ENCODE data around the gene CERT1. TPM values are rescaled to one million over a fixed set of nuclear protein-coding genes. Genes with fewer than 3 reads are reported as not detected.
"Not testable (repeated sequence)": the region's sequence is repeated elsewhere in the genome, so short reads cannot be mapped to it uniquely, and the experiment has no call there.

Gene CERT1
- polyA plus RNA-seq (2012; ENCODE audit: low read depth, missing spikeins): 14.3 TPM

GRCh38 chr5:75511435-75512382 is at the start of gene CERT1, which contains the start of gene POLK:
Gene CERT1, minus strand, starts transcription at chr5:75511629. Its CDS starts 422 bp downstream, at chr5:75511207.
Gene POLK, plus strand, starts transcription at chr5:75511891.
- FAIRE-seq (peak; percentile 98), DNase-seq (ENCODE audit: insufficient read length, low spot score) (peak; percentile 82)
- TF ChIP-seq POLR2A (IDR thresholded peaks at IDR 0.05; ENCODE audit: low read depth, low read length) (peak; percentile 57), TAF1 (IDR thresholded peaks at IDR 0.05; ENCODE audit: low read depth, low read length) (peak; percentile 77), POLR2AphosphoS5 (IDR thresholded peaks at IDR 0.05; ENCODE audit: low read depth, low read length) (peak; percentile 65; the same call in 1 of the 2 replicates), SPI1 (IDR thresholded peaks at IDR 0.05; ENCODE audit: low read depth, low read length) (no peak; the same call in 1 of the 2 replicates), POU2F2 (IDR thresholded peaks at IDR 0.05; ENCODE audit: low read depth, low read length) (peak; percentile 68), PAX5 (IDR thresholded peaks at IDR 0.05; ENCODE audit: insufficient read depth, low read length, severe bottlenecking) (peak; percentile 7)

GRCh38 chr5:75560655-75561054 is 49.2 kb upstream of the CERT1 start:
- not testable (repeated sequence) for FAIRE-seq; DNase-seq (ENCODE audit: insufficient read length, low spot score)

- TF ChIP-seq POLR2A (IDR thresholded peaks at IDR 0.05; ENCODE audit: low read depth, low read length) (no peak), TAF1 (IDR thresholded peaks at IDR 0.05; ENCODE audit: low read depth, low read length) (no peak), POLR2AphosphoS5 (IDR thresholded peaks at IDR 0.05; ENCODE audit: low read depth, low read length) (no peak), POU2F2 (IDR thresholded peaks at IDR 0.05; ENCODE audit: low read depth, low read length) (no peak), PAX5 (IDR thresholded peaks at IDR 0.05; ENCODE audit: insufficient read depth, low read length, severe bottlenecking) (no peak), SPI1 (IDR thresholded peaks at IDR 0.05; ENCODE audit: low read depth, low read length) (no peak)
- DNase-seq (ENCODE audit: insufficient read length, low spot score) (no peak), FAIRE-seq (no peak)
Observed at GRCh38 chr5:75558981-75559632, 47.7 kb upstream of the CERT1 start.

- no peak for FAIRE-seq
- TF ChIP-seq PAX5 (IDR thresholded peaks at IDR 0.05; ENCODE audit: insufficient read depth, low read length, severe bottlenecking) (no peak), POU2F2 (IDR thresholded peaks at IDR 0.05; ENCODE audit: low read depth, low read length) (no peak), TAF1 (IDR thresholded peaks at IDR 0.05; ENCODE audit: low read depth, low read length) (no peak), SPI1 (IDR thresholded peaks at IDR 0.05; ENCODE audit: low read depth, low read length) (no peak), POLR2AphosphoS5 (IDR thresholded peaks at IDR 0.05; ENCODE audit: low read depth, low read length) (no peak), POLR2A (IDR thresholded peaks at IDR 0.05; ENCODE audit: low read depth, low read length) (no peak)
- no peak for DNase-seq (ENCODE audit: insufficient read length, low spot score)
Observed at GRCh38 chr5:75558221-75558620, 46.8 kb upstream of the CERT1 start.

GRCh38 chr5:75553358-75553757 is 41.9 kb upstream of the CERT1 start:
- FAIRE-seq (no peak), DNase-seq (ENCODE audit: insufficient read length, low spot score) (no peak)
- TF ChIP-seq PAX5 (IDR thresholded peaks at IDR 0.05; ENCODE audit: insufficient read depth, low read length, severe bottlenecking) (no peak), SPI1 (IDR thresholded peaks at IDR 0.05; ENCODE audit: low read depth, low read length) (no peak), TAF1 (IDR thresholded peaks at IDR 0.05; ENCODE audit: low read depth, low read length) (no peak), POLR2A (IDR thresholded peaks at IDR 0.05; ENCODE audit: low read depth, low read length) (no peak), POLR2AphosphoS5 (IDR thresholded peaks at IDR 0.05; ENCODE audit: low read depth, low read length) (no peak), POU2F2 (IDR thresholded peaks at IDR 0.05; ENCODE audit: low read depth, low read length) (no peak)

- TF ChIP-seq POLR2A (IDR thresholded peaks at IDR 0.05; ENCODE audit: low read depth, low read length) (no peak), POLR2AphosphoS5 (IDR thresholded peaks at IDR 0.05; ENCODE audit: low read depth, low read length) (no peak), PAX5 (IDR thresholded peaks at IDR 0.05; ENCODE audit: insufficient read depth, low read length, severe bottlenecking) (no peak), SPI1 (IDR thresholded peaks at IDR 0.05; ENCODE audit: low read depth, low read length) (no peak), TAF1 (IDR thresholded peaks at IDR 0.05; ENCODE audit: low read depth, low read length) (no peak), POU2F2 (IDR thresholded peaks at IDR 0.05; ENCODE audit: low read depth, low read length) (no peak)
- DNase-seq (ENCODE audit: insufficient read length, low spot score) (no peak), FAIRE-seq (no peak)
Observed at GRCh38 chr5:75552764-75553163, 41.3 kb upstream of the CERT1 start.

- FAIRE-seq: no peak
- DNase-seq (ENCODE audit: insufficient read length, low spot score): no peak
- TF ChIP-seq POU2F2 (IDR thresholded peaks at IDR 0.05; ENCODE audit: low read depth, low read length) (no peak), PAX5 (IDR thresholded peaks at IDR 0.05; ENCODE audit: insufficient read depth, low read length, severe bottlenecking) (no peak), TAF1 (IDR thresholded peaks at IDR 0.05; ENCODE audit: low read depth, low read length) (no peak), POLR2A (IDR thresholded peaks at IDR 0.05; ENCODE audit: low read depth, low read length) (no peak), POLR2AphosphoS5 (IDR thresholded peaks at IDR 0.05; ENCODE audit: low read depth, low read length) (no peak), SPI1 (IDR thresholded peaks at IDR 0.05; ENCODE audit: low read depth, low read length) (no peak)
Observed at GRCh38 chr5:75551471-75551870, 40.0 kb upstream of the CERT1 start.

GRCh38 chr5:75550597-75550996 is 39.2 kb upstream of the CERT1 start:
- no peak for TF ChIP-seq POLR2AphosphoS5 (IDR thresholded peaks at IDR 0.05; ENCODE audit: low read depth, low read length)
- TF ChIP-seq PAX5 (IDR thresholded peaks at IDR 0.05; ENCODE audit: insufficient read depth, low read length, severe bottlenecking): no peak
- TF ChIP-seq SPI1 (IDR thresholded peaks at IDR 0.05; ENCODE audit: low read depth, low read length): 0 out of 2 replicates have a peak, but pooled peaks have one; percentile 14
- FAIRE-seq: no peak
- no peak for DNase-seq (ENCODE audit: insufficient read length, low spot score)

- TF ChIP-seq POU2F2 (IDR thresholded peaks at IDR 0.05; ENCODE audit: low read depth, low read length): no peak
- no peak for TF ChIP-seq PAX5 (IDR thresholded peaks at IDR 0.05; ENCODE audit: insufficient read depth, low read length, severe bottlenecking)
- TF ChIP-seq POLR2AphosphoS5 (IDR thresholded peaks at IDR 0.05; ENCODE audit: low read depth, low read length): no peak
- TF ChIP-seq SPI1 (IDR thresholded peaks at IDR 0.05; ENCODE audit: low read depth, low read length): no peak
- TF ChIP-seq POLR2A (IDR thresholded peaks at IDR 0.05; ENCODE audit: low read depth, low read length): no peak
- no peak for TF ChIP-seq TAF1 (IDR thresholded peaks at IDR 0.05; ENCODE audit: low read depth, low read length)
- FAIRE-seq (no peak), DNase-seq (ENCODE audit: insufficient read length, low spot score) (no peak)
Observed at GRCh38 chr5:75547812-75548211, 36.4 kb upstream of the CERT1 start.

Data from GM12891 (cell line).